VCaP (cell line): Measurements from ENCODE around the gene CDK6.

Source experiments
- H3K27ac ChIP-seq: fragments of 450-650 bp; 2 replicates; pipeline ENCODE4 v1.5.1; 2017
- CTCF ChIP-seq: fragments of 450-650 bp; conservative IDR thresholded peaks from 2 replicates; pipeline ENCODE4 v1.5.1; 2017; ENCODE audit warnings: mild to moderate bottlenecking, moderate library complexity

Gene CDK6

DNA sequence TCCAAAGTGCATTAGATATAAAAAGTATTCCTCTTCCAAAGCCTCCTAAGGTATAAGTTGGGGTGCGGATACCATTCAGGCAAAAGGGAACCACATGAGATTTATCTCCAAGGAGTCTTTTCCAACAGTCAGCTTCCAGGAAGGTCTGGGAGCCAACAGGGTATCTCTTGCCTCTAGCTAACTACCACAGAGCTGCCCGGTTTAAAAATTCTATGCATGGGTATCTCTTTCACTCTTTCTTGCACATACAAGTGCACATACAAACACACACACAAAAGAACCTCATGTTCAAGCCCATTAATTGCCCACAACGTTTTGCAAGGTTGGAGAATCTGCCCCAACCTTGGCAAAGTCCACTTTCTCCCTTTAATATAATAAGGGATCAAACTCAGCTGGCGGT is 80.7 kb downstream of the CDK6 start:
- no peak overlapping the region for H3K27ac ChIP-seq
- no peak for TF ChIP-seq CTCF

- H3K27ac ChIP-seq, result no peak overlapping the region
- no peak for TF ChIP-seq CTCF
Measured at GRCh38 chr7:92754919-92755581, 81.3 kb downstream of the CDK6 start.

DNA sequence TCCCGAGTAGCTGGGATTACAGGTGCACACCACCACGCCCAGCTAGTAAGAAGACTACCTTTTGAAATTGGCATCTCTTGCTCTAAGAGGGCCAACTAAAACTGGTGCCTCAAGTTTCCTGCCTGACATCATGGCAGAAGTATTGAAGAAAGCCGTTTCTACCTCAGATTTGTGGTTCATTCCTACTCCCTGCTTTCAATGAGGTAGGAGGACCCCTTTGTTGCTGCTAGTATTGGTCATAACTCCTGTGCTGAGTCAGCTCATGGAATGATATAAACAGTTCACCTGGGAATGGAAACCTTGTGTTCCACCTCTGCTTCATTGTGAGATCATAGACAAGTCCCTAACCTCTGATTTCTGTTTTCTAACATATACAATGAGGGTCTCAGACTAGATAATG is 82.8 kb downstream of the CDK6 start:
- H3K27ac ChIP-seq, result no peak overlapping the region

GRCh38 chr7:92751902-92752901 is 84.2 kb downstream of the CDK6 start:
- TF ChIP-seq CTCF, result no peak
- no peak overlapping the region for H3K27ac ChIP-seq

More for the DNA sequence above, 82.8 kb downstream of the CDK6 start:
- TF ChIP-seq CTCF, result no peak

GRCh38 chr7:92750946-92751345 is 85.4 kb downstream of the CDK6 start:
- no peak overlapping the region for H3K27ac ChIP-seq
- no peak for TF ChIP-seq CTCF

DNA sequence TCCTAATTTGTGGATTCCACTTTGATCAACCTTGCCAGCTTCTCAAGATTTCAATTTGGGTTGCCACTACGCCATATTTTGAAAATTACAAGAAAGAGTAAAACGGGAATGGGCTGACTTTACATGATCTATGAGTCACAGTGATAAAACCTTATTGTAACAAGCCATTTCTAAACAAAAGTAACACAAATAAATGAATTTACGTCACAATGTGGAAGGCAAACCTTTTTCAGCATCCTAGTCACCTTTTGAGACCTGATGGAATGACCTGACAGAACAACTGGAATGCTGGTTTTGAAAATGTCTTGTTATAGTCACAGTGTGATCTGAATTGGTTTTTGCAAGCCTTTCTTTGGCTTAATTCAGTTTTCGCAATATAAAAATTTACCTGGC is 85.9 kb downstream of the CDK6 start:
- H3K27ac ChIP-seq, result no peak overlapping the region
- no peak for TF ChIP-seq CTCF

GRCh38 chr7:92749832-92750446 is 86.4 kb downstream of the CDK6 start:
- H3K27ac ChIP-seq, result no peak overlapping the region
- no peak for TF ChIP-seq CTCF
